PFSK-1 (cell line): Measurements from ENCODE around the gene RP2.

Source experiments
- POLR2AphosphoS5 ChIP-seq: IDR thresholded peaks from 2 replicates; pipeline ENCODE4 v1.6.1; 2012; ENCODE audit warnings: low read depth, mild to moderate bottlenecking, control low read depth, low read length, moderate library complexity
- REST ChIP-seq, 2 experiments: IDR thresholded peaks; 2 replicates each; pipeline versions ENCODE4 v1.6.1 to v1.8.0; 2011 to 2012; ENCODE audit warnings: low read depth in 2 of 2, low read length in 2 of 2, control low read depth in 1 of 2, inconsistent platforms in 1 of 2, mild to moderate bottlenecking in 1 of 2, moderate library complexity in 1 of 2; ENCODE audit not compliant: insufficient read depth in 1 of 2
- SIN3A ChIP-seq: IDR thresholded peaks from 2 replicates; pipeline ENCODE4 v1.6.1; 2012; ENCODE audit warnings: mild to moderate bottlenecking, low read length, moderate library complexity, borderline replicate concordance; ENCODE audit not compliant: insufficient read depth
- TAF1 ChIP-seq: IDR thresholded peaks from 2 replicates; pipeline ENCODE4 v1.6.1; 2012; ENCODE audit warnings: low read length, control low read depth, borderline replicate concordance; ENCODE audit not compliant: insufficient read depth

- TF ChIP-seq SIN3A (no peak), REST (IDR thresholded peaks at IDR 0.05; ENCODE audit: insufficient read depth in 1 of 2, low read depth in 2 of 2, low read length in 2 of 2) (no peak), POLR2AphosphoS5 (no peak), TAF1 (no peak)
Observed at GRCh38 chrX:46910415-46910814, 73.6 kb downstream of the RP2 start.
